ENCODE results near the gene PDLIM5.

PDLIM5 gene

DNA sequence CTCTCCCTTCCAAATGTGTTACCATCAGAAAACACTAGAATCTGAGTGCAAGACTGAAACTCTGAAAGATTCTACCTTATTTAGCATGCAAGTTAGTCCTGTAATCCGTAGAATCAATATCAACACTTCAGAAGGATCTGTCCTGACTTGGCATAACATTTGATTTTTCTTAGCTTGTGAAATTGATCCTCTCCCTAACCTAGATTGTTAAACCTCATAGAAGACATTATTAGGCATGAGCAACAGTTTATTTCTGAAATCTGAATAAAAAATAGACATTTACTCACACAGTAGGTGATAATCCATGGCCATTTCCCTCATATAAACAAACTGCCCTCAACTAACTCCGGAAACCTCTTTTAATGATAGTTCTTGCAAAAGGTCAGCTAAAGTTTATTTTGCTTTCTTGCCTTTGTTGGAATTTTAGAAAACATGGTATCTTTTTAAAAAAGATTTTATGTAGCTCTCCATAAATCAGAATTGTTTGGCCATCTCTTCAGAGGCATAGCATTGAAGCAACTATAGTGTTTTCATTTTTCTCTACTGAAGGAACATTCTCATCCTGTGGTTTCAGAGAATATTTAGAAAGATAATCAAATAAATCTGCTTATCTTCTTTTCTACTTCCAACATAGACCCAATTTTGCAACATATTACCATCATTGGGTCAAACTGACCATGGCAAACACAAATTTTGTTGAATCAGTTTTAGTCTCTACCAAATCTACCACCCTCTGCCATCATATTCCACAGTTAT, 38.5 kb upstream of the PDLIM5 start:
- Mint-ChIP-seq H3K36me3 (no peaks in the 10 kb centered on the region), H3K27ac (no peak overlapping the region), H3K4me1 (no peaks in the 10 kb centered on the region), H3K9me3 (no peaks in the 10 kb centered on the region), H3K27me3 (peaks cover 11% of the 10 kb centered on the region), H3K4me3 (no peak overlapping the region)
- no peak for DNase-seq (ENCODE audit: low spot score in 2 of 2)
- no peak for ATAC-seq (ENCODE audit: low read depth)

DNA sequence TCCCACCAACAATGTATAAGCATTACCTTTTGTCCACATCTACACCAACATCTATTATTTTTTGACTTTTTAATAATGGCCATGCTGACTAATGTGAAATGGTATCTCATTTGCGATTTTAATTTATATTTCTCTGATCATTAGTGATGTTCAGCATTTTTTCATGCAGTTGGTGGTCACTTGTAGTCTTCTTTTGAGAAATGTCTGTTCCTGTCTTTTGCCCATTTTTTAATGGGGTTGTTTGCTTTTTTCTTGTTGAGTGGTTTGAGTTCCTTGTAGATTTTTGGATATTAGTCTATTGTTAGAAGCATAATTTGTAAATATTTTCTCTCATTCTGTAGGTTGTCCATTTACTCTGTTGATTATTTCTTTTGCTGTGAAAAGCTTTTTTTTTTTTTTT, 36.8 kb upstream of the PDLIM5 start:
- no peaks in the 10 kb centered on the region for H3K36me3 Mint-ChIP-seq
- no peak overlapping the region for H3K4me3 Mint-ChIP-seq
- DNase-seq (ENCODE audit: low spot score in 2 of 2), result no peak
- H3K9me3 Mint-ChIP-seq, result no peaks in the 10 kb centered on the region
- no peaks in the 10 kb centered on the region for H3K4me1 Mint-ChIP-seq
- ATAC-seq (ENCODE audit: low read depth), result no peak
- H3K27ac Mint-ChIP-seq, result no peak overlapping the region
- H3K27me3 Mint-ChIP-seq, result peaks cover 13% of the 10 kb centered on the region

DNA sequence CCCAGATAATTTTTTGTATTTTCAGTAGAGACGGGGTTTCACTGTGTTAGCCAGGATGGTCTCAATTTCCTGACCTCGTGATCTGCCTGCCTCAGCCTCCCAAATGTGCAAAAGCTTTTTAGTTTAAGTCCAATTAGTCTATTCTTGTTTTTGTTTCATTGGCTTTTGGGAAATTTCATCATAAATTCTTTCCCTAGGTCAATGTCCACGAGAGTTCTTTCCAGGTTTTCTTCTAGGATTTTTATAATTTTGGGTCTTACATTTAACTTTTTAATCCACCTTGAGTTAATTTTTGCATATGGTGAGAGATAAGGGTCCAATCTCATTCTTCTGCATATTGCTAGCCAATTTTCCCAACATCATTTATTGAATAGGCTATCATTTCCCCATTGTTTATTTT, 36.3 kb upstream of the PDLIM5 start:
- Mint-ChIP-seq H3K27me3 (peaks cover 13% of the 10 kb centered on the region), H3K4me1 (no peaks in the 10 kb centered on the region), H3K27ac (no peak overlapping the region), H3K9me3 (no peaks in the 10 kb centered on the region), H3K36me3 (no peaks in the 10 kb centered on the region), H3K4me3 (no peak overlapping the region)
- DNase-seq (ENCODE audit: low spot score in 2 of 2) (no peak), ATAC-seq (ENCODE audit: low read depth) (no peak)

DNA sequence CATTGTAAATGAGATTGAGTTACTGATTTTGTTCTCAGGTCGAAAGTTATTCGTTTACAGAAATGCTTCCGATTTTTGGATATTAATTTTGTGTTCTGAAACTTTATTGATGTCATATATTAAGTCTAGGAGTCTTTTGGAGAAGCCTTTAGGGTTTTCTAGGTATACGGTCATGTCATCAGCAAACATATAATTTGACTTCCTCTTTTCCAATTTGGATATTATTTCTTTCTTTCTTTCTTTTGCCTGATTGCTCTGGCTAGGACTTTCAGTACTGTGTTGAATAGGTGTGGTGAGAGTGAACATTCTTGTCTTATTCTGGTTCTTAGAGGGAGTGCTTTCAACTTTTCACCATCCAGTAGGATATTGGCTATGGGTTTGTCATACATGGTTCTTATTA, 35.4 kb upstream of the PDLIM5 start:
- Mint-ChIP-seq H3K27me3 (peaks cover 13% of the 10 kb centered on the region), H3K27ac (no peak overlapping the region), H3K4me1 (no peaks in the 10 kb centered on the region), H3K36me3 (no peaks in the 10 kb centered on the region), H3K4me3 (no peak overlapping the region), H3K9me3 (no peaks in the 10 kb centered on the region)
- ATAC-seq (ENCODE audit: low read depth) (no peak), DNase-seq (ENCODE audit: low spot score in 2 of 2) (no peak)

- no peaks in the 10 kb centered on the region for H3K4me1 Mint-ChIP-seq
- no peak for ATAC-seq (ENCODE audit: low read depth)
- H3K4me3 Mint-ChIP-seq, result no peak overlapping the region
- H3K27ac Mint-ChIP-seq, result no peak overlapping the region
- DNase-seq (ENCODE audit: low spot score in 2 of 2), result no peak
- H3K36me3 Mint-ChIP-seq, result no peaks in the 10 kb centered on the region
- H3K27me3 Mint-ChIP-seq, result peaks cover 13% of the 10 kb centered on the region
- H3K9me3 Mint-ChIP-seq, result no peaks in the 10 kb centered on the region
Observed at GRCh38 chr4:94416981-94417380, 34.8 kb upstream of the PDLIM5 start.

GRCh38 chr4:94419549-94419948, 32.2 kb upstream of the PDLIM5 start:
- H3K27ac Mint-ChIP-seq, result no peak overlapping the region
- ATAC-seq (ENCODE audit: low read depth), result no peak
- peaks cover 5% of the 10 kb centered on the region for H3K9me3 Mint-ChIP-seq
- H3K36me3 Mint-ChIP-seq, result no peaks in the 10 kb centered on the region
- H3K4me3 Mint-ChIP-seq, result no peak overlapping the region
- no peak for DNase-seq (ENCODE audit: low spot score in 2 of 2)
- no peaks in the 10 kb centered on the region for H3K4me1 Mint-ChIP-seq
- peaks cover 15% of the 10 kb centered on the region for H3K27me3 Mint-ChIP-seq

GRCh38 chr4:94419956-94420355, 31.8 kb upstream of the PDLIM5 start:
- Mint-ChIP-seq H3K27ac (no peak overlapping the region), H3K36me3 (no peaks in the 10 kb centered on the region), H3K27me3 (peaks cover 14% of the 10 kb centered on the region), H3K4me3 (no peak overlapping the region), H3K4me1 (no peaks in the 10 kb centered on the region), H3K9me3 (peaks cover 5% of the 10 kb centered on the region)
- ATAC-seq (ENCODE audit: low read depth) (no peak), DNase-seq (ENCODE audit: low spot score in 2 of 2) (no peak)

DNA sequence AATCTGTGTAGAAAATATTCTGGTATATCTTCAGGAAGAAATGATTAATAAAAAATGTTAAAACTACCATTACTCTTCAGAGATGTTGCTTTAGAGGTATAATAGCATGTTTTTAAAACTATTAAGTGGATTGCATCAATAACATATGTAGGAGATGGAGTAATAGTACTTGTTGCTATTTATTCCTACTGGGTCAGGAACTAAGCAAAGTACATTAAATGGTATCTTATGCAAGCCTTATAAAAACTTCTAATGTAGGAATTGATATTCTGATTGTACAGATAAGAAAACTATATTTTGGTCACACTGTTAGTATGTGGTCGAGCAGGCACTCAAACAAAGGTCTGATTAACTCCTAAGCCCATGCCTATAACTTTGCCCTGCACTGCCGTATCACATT, 31.4 kb upstream of the PDLIM5 start:
- no peak overlapping the region for H3K27ac Mint-ChIP-seq
- no peaks in the 10 kb centered on the region for H3K36me3 Mint-ChIP-seq
- H3K4me3 Mint-ChIP-seq, result no peak overlapping the region
- DNase-seq (ENCODE audit: low spot score in 2 of 2), result no peak
- ATAC-seq (ENCODE audit: low read depth), result no peak
- peaks cover 6% of the 10 kb centered on the region for H3K9me3 Mint-ChIP-seq
- H3K27me3 Mint-ChIP-seq, result peaks cover 14% of the 10 kb centered on the region
- no peaks in the 10 kb centered on the region for H3K4me1 Mint-ChIP-seq

DNA sequence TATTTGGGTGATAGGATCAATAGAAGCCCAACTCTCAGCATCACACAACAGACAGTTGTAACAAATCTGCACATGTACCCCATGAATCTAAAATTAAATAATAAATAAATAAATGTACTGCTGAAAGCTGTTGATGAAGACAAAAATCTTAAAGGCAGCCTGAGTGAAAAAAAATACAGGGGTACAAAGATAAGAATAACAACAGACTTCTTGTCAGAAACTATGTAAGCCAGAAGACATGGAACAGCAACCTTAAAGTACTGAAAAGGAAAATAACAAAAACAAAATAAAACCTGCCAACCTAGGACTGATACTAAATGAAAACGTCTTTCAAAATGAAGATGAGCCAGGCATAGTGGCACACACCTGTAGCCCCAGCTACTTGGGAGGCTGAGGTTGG, 25.0 kb upstream of the PDLIM5 start:
- H3K4me3 Mint-ChIP-seq, result no peak overlapping the region
- H3K27me3 Mint-ChIP-seq, result peaks cover 4% of the 10 kb centered on the region
- no peak for ATAC-seq (ENCODE audit: low read depth)
- H3K36me3 Mint-ChIP-seq, result no peaks in the 10 kb centered on the region
- no peak for DNase-seq (ENCODE audit: low spot score in 2 of 2)
- no peaks in the 10 kb centered on the region for H3K4me1 Mint-ChIP-seq
- H3K27ac Mint-ChIP-seq, result no peak overlapping the region
- H3K9me3 Mint-ChIP-seq, result peaks cover 8% of the 10 kb centered on the region

DNA sequence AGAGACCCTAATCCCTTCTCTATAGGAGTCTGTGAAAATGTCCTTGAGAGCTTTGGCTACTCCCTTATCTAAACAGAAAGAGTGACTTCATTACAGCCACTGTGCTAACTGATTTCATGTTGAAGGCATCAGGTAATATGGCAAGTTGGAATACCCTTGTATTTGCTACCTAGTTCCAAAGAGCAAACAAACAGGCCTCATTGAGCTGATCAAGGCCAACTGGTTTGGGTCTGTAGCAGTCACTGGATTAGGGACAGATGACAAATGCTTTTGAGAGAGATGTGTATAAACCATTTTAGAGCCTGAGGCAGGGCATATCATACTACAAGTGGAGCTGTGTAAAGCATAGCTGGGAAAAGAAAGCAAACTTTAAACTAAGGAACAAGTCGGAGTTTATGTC, 22.9 kb upstream of the PDLIM5 start:
- H3K27me3 Mint-ChIP-seq, result no peaks in the 10 kb centered on the region
- H3K4me1 Mint-ChIP-seq, result no peaks in the 10 kb centered on the region
- no peaks in the 10 kb centered on the region for H3K36me3 Mint-ChIP-seq
- ATAC-seq (ENCODE audit: low read depth), result no peak
- no peak for DNase-seq (ENCODE audit: low spot score in 2 of 2)
- H3K4me3 Mint-ChIP-seq, result no peak overlapping the region
- no peak overlapping the region for H3K27ac Mint-ChIP-seq
- H3K9me3 Mint-ChIP-seq, result peaks cover 2% of the 10 kb centered on the region

DNA sequence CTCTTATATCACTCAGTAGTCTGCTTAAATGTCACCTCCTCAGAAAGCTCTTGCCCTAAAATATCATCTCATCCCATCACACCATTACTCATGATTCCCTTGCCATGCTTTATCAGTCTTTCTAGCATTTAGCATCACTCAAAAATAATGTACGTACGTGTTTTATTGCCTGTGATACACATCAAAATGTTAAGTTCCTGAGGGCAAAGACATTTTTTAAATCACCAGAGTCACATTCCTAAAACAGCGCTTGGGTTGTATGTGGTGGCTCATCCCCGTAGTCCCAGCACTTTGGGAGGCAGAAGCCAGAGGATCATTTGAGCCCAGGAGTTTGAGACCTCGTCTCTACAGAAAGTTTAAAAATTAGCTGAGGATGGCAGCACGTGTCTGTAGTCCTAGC, 21.3 kb upstream of the PDLIM5 start:
- Mint-ChIP-seq H3K36me3 (no peaks in the 10 kb centered on the region), H3K4me1 (no peaks in the 10 kb centered on the region), H3K4me3 (no peak overlapping the region), H3K27me3 (no peaks in the 10 kb centered on the region), H3K9me3 (peaks cover 1% of the 10 kb centered on the region), H3K27ac (no peak overlapping the region)
- no peak for ATAC-seq (ENCODE audit: low read depth)
- DNase-seq (ENCODE audit: low spot score in 2 of 2), result no peak

DNA sequence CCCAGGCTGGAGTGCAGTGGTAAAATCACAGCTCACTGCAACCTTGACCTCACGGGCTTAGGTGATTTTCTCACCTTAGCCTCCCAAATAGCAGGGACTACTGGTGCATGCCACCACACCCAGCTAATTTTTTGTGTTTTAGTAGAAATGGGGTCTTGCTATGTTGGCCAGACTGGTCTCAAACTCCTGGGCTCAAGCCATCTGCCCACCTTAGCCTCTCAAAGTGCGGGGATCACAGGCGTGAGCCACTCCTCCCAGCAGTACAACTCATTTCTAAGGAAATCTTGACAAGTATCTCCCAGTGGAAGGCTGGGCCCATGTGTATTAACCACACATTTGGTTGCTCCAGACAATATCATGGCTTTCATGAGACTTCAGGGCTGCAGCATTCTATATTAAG, 20.4 kb upstream of the PDLIM5 start:
- Mint-ChIP-seq H3K36me3 (no peaks in the 10 kb centered on the region), H3K27ac (no peak overlapping the region), H3K4me1 (no peaks in the 10 kb centered on the region), H3K4me3 (no peak overlapping the region), H3K27me3 (peaks cover 1% of the 10 kb centered on the region), H3K9me3 (no peaks in the 10 kb centered on the region)
- ATAC-seq (ENCODE audit: low read depth) (no peak), DNase-seq (ENCODE audit: low spot score in 2 of 2) (no peak)

DNA sequence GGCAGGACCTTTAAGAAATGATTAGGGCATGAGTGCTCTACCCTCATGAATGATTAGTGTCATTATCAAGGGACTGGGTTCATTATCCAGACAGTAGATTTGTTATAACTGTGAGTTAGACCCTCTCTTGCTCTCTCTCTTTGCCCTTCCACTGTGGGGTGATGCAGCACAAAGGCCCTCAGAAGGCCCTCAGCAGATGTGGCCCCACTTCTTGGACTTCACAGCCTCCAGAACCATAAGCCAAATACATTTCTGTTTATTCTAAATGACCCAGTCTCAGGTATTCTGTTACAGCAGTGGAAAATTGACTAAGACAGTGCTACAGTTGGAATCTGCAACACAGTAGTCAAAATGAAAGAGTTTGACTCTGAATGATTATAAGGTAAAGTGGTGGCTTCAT, 17.2 kb upstream of the PDLIM5 start:
- Mint-ChIP-seq H3K4me3 (no peak overlapping the region), H3K4me1 (no peaks in the 10 kb centered on the region), H3K27me3 (peaks cover 1% of the 10 kb centered on the region), H3K36me3 (no peaks in the 10 kb centered on the region), H3K27ac (no peak overlapping the region), H3K9me3 (no peaks in the 10 kb centered on the region)
- no peak for ATAC-seq (ENCODE audit: low read depth)
- no peak for DNase-seq (ENCODE audit: low spot score in 2 of 2)

DNA sequence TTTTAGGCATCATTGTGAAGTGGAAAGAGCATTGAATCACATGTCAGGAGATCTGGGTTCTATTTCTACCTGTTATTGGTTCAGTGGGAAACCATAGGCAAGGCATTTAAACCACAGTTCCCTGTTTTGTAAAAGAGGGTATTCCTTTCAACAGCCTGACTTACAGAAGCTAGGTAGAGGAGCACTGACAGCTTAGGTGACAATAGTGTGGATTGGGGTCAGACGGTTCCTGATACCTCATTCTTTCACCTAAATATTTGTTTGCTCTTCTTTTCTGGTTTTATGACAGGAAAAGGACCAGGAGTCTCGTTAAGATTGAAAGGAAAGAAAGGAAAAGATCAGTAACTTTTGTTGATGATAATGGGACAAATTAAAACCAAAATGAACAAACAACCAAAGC, 15.9 kb upstream of the PDLIM5 start:
- no peak overlapping the region for H3K27ac Mint-ChIP-seq
- H3K4me1 Mint-ChIP-seq, result no peaks in the 10 kb centered on the region
- DNase-seq (ENCODE audit: low spot score in 2 of 2), result no peak
- peaks cover 1% of the 10 kb centered on the region for H3K27me3 Mint-ChIP-seq
- H3K9me3 Mint-ChIP-seq, result no peaks in the 10 kb centered on the region
- no peak overlapping the region for H3K4me3 Mint-ChIP-seq
- ATAC-seq (ENCODE audit: low read depth), result no peak
- H3K36me3 Mint-ChIP-seq, result no peaks in the 10 kb centered on the region

- DNase-seq (ENCODE audit: low spot score in 2 of 2), result no peak
- no peak overlapping the region for H3K4me3 Mint-ChIP-seq
- ATAC-seq (ENCODE audit: low read depth), result no peak
- peaks cover 1% of the 10 kb centered on the region for H3K27me3 Mint-ChIP-seq
- H3K36me3 Mint-ChIP-seq, result no peaks in the 10 kb centered on the region
- no peaks in the 10 kb centered on the region for H3K9me3 Mint-ChIP-seq
- H3K27ac Mint-ChIP-seq, result no peak overlapping the region
- no peaks in the 10 kb centered on the region for H3K4me1 Mint-ChIP-seq
Observed at GRCh38 chr4:94436512-94436911, 15.2 kb upstream of the PDLIM5 start.

All from memory B cell (primary cell).